Endodermal cell (in vitro differentiated cells): ENCODE data around the gene CORIN. TPM values are rescaled to one million over a fixed set of nuclear protein-coding genes. Genes with fewer than 3 reads are reported as not detected.
"Not testable (repeated sequence)": the region's sequence is repeated elsewhere in the genome, so short reads cannot be mapped to it uniquely, and the experiment has no call there.

Source experiments
- DNase-seq: peaks from one replicate; pipeline ENCODE4 v3.0.0-alpha.2; 2017
- H3K27ac ChIP-seq: 2 replicates; pipeline ENCODE4 v1.5.1; 2013; ENCODE audit warnings: mild to moderate bottlenecking, low read depth, low read length, moderate library complexity
- H3K27me3 ChIP-seq: 2 replicates; pipeline ENCODE4 v1.6.1; 2013; ENCODE audit warnings: mild to moderate bottlenecking, low read length, moderate library complexity; ENCODE audit not compliant: insufficient read depth, control insufficient read depth, poor library complexity, severe bottlenecking
- H3K36me3 ChIP-seq: 2 replicates; pipeline ENCODE4 v1.7.0; 2013; ENCODE audit warnings: mild to moderate bottlenecking, low read length, moderate library complexity; ENCODE audit not compliant: control insufficient read depth, insufficient read depth
- H3K4me1 ChIP-seq: one replicate; pipeline ENCODE4 v1.7.0; 2013; ENCODE audit warnings: low read length; ENCODE audit not compliant: control insufficient read depth, insufficient read depth
- H3K4me3 ChIP-seq: 2 replicates; pipeline ENCODE4 v1.5.1; 2013; ENCODE audit warnings: mild to moderate bottlenecking, low read length, moderate library complexity
- H3K9ac ChIP-seq: 2 replicates; pipeline ENCODE4 v1.6.1; 2013; ENCODE audit warnings: mild to moderate bottlenecking, low read length, moderate library complexity; ENCODE audit not compliant: poor library complexity, severe bottlenecking; ENCODE audit errors: extremely low read depth
- H3K9me3 ChIP-seq: 2 replicates; pipeline ENCODE4 v1.6.1; 2013; ENCODE audit warnings: mild to moderate bottlenecking, low read length, moderate library complexity; ENCODE audit not compliant: control insufficient read depth
- H3K27ac Mint-ChIP-seq: 2 replicates; pipeline ENCODE4 v1.8.0; 2020; ENCODE audit warnings: mixed read lengths
- H3K27me3 Mint-ChIP-seq: 2 replicates; pipeline ENCODE4 v1.8.0; 2021; ENCODE audit warnings: mild to moderate bottlenecking, mixed read lengths; ENCODE audit not compliant: insufficient read depth
- H3K36me3 Mint-ChIP-seq: 2 replicates; pipeline ENCODE4 v1.8.0; 2020; ENCODE audit warnings: low read depth, mixed read lengths
- H3K4me1 Mint-ChIP-seq: 2 replicates; pipeline ENCODE4 v1.8.0; 2020; ENCODE audit warnings: mixed read lengths
- H3K4me3 Mint-ChIP-seq: 2 replicates; pipeline ENCODE4 v1.8.0; 2020; ENCODE audit warnings: mild to moderate bottlenecking, moderate library complexity, mixed read lengths
- H3K9me3 Mint-ChIP-seq: 2 replicates; pipeline ENCODE4 v1.8.0; 2020; ENCODE audit warnings: mild to moderate bottlenecking, mixed read lengths
- CTCF ChIP-seq: fragments of 200-600 bp; sonication (generic); conservative IDR thresholded peaks from 2 replicates; pipeline ENCODE4 v1.5.0; 2021; ENCODE audit warnings: antibody characterized with exemption, mild to moderate bottlenecking
- WGBS, 2 experiments: methylation state at CpG; one replicate each; pipeline versions ENCODE4 v1.1.5 to v1.1.7; 2013; ENCODE audit warnings: missing lambda C conversion rate in 2 of 2, mixed read lengths in 1 of 2; ENCODE audit not compliant: insufficient coverage in 1 of 2, insufficient read length in 1 of 2; 5-methylcytosine and 5-hydroxymethylcytosine counted together
- total RNA-seq, 2 donors: library from RNA; stranded (reverse); fragmentation: NEBNext Ultra II Directional in 1 of 2; extraction: Animal tissue kit (Norgen Biotek cat#: 25700) in 1 of 2; gene quantifications; 2 replicates in 1 of 2; 3 replicates in 1 of 2; pipeline ENCODE4 v1.2.1, GENCODE V29; 2021

The CORIN gene
- total RNA-seq, 2 donors from 2014 or later = 0.53 TPM; not detected in 1

GRCh38 chr4:47711646-47712045, 126.2 kb downstream of the CORIN start:
- 73 to 88% methylated on average over 2 to 3 of the region's 3 CpGs for WGBS, 2 experiments
- TF ChIP-seq CTCF = no peak
- Mint-ChIP-seq H3K9me3 (no peaks in the 10 kb centered on the region), H3K27ac (no peak overlapping the region), H3K36me3 (no peaks in the 10 kb centered on the region), H3K4me1 (peaks cover 9% of the 10 kb centered on the region), H3K27me3 (no peaks in the 10 kb centered on the region), H3K4me3 (no peak overlapping the region)
- Histone ChIP-seq H3K4me3 (no peak overlapping the region), H3K4me1 (peaks cover 6% of the 10 kb centered on the region), H3K9me3 (no peaks in the 10 kb centered on the region), H3K36me3 (no peaks in the 10 kb centered on the region), H3K9ac (no peak overlapping the region), H3K27me3 (no peaks in the 10 kb centered on the region), H3K27ac (no peak overlapping the region)
- no peak for DNase-seq

GRCh38 chr4:47711183-47711582, 126.7 kb downstream of the CORIN start:
- Histone ChIP-seq H3K9me3 (no peaks in the 10 kb centered on the region), H3K9ac (no peak overlapping the region), H3K27ac (no peak overlapping the region), H3K27me3 (no peaks in the 10 kb centered on the region), H3K36me3 (no peaks in the 10 kb centered on the region), H3K4me1 (peaks cover 2% of the 10 kb centered on the region), H3K4me3 (no peak overlapping the region)
- H3K9me3 Mint-ChIP-seq = no peaks in the 10 kb centered on the region
- H3K4me3 Mint-ChIP-seq = no peak overlapping the region
- H3K27ac Mint-ChIP-seq = no peak overlapping the region
- no peaks in the 10 kb centered on the region for H3K36me3 Mint-ChIP-seq
- no peak for DNase-seq
- H3K27me3 Mint-ChIP-seq = no peaks in the 10 kb centered on the region
- no peak for TF ChIP-seq CTCF
- peaks cover 8% of the 10 kb centered on the region for H3K4me1 Mint-ChIP-seq
- 88 to 97% methylated on average over 3 to 4 of the region's 4 CpGs for WGBS, 2 experiments

GRCh38 chr4:47706352-47706751, 131.5 kb downstream of the CORIN start:
- H3K4me1 Mint-ChIP-seq = peaks cover 12% of the 10 kb centered on the region
- H3K27me3 Mint-ChIP-seq, H3K9me3 Mint-ChIP-seq, DNase-seq, H3K4me1 ChIP-seq, H3K27ac Mint-ChIP-seq, H3K9ac ChIP-seq, H3K36me3 ChIP-seq, H3K27ac ChIP-seq, H3K4me3 Mint-ChIP-seq, H3K36me3 Mint-ChIP-seq, H3K27me3 ChIP-seq, H3K9me3 ChIP-seq, H3K4me3 ChIP-seq: not testable (repeated sequence)
- 90 to 96% methylated on average over 11 to 18 of the region's 18 CpGs for WGBS, 2 experiments

- Histone ChIP-seq H3K4me3 (no peak overlapping the region), H3K27ac (no peak overlapping the region), H3K4me1 (no peaks in the 10 kb centered on the region), H3K27me3 (no peaks in the 10 kb centered on the region), H3K9ac (no peak overlapping the region), H3K9me3 (no peaks in the 10 kb centered on the region), H3K36me3 (no peaks in the 10 kb centered on the region)
- Mint-ChIP-seq H3K36me3 (no peaks in the 10 kb centered on the region), H3K4me3 (no peak overlapping the region), H3K27ac (peak overlapping the region; percentile 22), H3K27me3 (no peaks in the 10 kb centered on the region), H3K9me3 (no peaks in the 10 kb centered on the region), H3K4me1 (peaks cover 12% of the 10 kb centered on the region)
- TF ChIP-seq CTCF = peak; percentile 81
- 73 to 77% methylated on average over 2 to 7 of the region's 7 CpGs for WGBS, 2 experiments
- no peak for DNase-seq
Observed at GRCh38 chr4:47705326-47705981, 132.4 kb downstream of the CORIN start.
